Caki2 (cell line): Measurements from ENCODE around the gene ATP6V1A. TPM values are rescaled to one million over a fixed set of nuclear protein-coding genes. Genes with fewer than 3 reads are reported as not detected.
A peak's percentile ranks its signal among the peaks of the same experiment; 100 is the strongest.

Source experiments
- DNase-seq: peaks from one replicate; pipeline ENCODE4 v3.0.0-alpha.2; 2015; ENCODE audit warnings: low read depth
- in situ Hi-C: cut with HindIII; loops from 2 replicates; pipeline ENCODE4 v1.10.0; 2016; ENCODE audit warnings: low sequenced_read_pairs, low pct_unique_long_range_greater_than_20kb, mixed read lengths
- total RNA-seq: library from RNA; depleted of rRNA; stranded (reverse); fragments of >200 nt; shearing (Covaris generic); gene quantifications from 2 replicates; pipeline ENCODE4 v1.2.3, GENCODE V29; 2014; ENCODE audit warnings: low replicate concordance

ATP6V1A gene
- total RNA-seq, 1 experiment from 2014 or later = 32.1 TPM

DNA sequence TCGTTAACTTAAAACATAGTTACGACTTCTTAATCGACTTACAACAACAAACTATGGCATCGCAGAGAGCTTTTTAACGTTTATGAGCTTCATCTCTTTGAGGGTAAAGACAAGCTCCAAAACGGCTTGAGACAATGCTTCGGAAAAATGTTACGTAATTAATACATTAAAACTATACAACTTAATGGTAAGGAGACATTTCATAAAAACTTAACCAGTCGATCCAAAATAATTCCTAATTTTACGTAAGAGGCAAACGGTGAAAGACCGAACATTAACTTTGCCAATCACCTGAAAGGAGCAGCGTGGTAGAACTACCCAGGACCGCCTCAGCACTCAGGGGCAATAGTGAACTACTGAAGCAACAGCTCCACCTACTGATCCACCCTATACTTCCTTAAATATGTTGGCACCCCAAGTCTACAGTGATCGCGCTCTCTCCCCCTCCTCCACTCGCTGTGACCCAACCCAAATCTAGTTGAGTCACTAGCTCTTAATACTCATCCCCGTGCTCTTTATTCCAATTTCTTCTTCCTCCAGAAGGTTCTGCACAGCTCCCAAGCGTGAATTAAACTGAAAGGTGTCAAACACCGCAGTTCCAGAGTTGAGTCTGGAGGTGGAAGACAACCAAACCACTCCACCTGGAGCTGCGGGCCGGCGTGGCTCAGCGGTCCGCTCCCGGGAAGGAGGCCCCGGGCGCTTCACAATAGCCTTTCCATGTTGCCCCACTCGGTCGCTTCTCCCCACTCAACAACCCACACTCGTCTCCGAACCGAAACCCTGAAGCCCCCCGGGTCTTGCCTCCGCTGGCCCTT lies 1.7 kb upstream of the ATP6V1A start:
- DNase-seq = peak; percentile 77
- in situ Hi-C loops = no loop called here

DNA sequence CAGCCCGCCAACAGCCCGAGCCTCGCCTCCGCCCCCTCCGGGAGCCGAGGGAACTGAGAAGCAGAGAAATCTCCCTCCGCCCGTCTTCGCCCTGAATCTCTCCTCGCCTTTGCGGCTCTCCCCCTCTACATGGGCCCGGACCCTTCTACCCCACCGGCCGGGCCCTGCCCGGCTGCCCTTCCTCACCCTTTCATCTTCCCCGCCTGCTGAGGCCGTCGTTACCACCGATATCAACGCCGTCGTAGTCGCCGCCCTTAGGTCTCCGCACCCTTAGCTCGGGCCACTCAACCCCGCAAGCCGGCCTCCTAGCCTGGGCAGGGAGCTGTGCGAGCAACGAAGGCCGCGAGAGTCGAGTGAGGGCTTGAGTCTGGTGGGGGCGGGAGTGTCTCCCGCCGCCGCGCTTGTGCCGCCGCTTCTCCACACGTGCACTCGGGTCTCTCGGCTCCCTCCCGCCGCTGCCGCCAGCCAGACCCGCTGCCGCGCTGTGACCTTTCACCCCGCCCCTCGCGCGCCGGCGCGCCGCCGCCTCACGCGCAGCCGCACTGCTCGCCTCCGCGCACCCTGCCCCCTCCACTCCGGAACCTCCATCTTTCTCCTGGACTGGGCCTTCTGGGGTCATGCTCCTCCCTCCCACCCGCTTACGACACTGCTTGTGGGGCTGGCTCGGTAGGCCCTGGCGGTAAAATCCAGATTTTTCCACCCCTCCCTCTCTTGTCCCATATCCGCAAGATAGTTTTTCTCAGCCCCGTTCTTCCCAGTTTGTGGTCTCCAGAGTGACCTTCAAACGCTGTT lies 883 bp upstream of the ATP6V1A start, which contains the start of gene NAA50:
TSS of gene NAA50 (minus strand) at position 494 of the 792 bp plus-strand sequence. CDS start at position 194, 300 bp downstream.
- in situ Hi-C loops = no loop called here

DNA sequence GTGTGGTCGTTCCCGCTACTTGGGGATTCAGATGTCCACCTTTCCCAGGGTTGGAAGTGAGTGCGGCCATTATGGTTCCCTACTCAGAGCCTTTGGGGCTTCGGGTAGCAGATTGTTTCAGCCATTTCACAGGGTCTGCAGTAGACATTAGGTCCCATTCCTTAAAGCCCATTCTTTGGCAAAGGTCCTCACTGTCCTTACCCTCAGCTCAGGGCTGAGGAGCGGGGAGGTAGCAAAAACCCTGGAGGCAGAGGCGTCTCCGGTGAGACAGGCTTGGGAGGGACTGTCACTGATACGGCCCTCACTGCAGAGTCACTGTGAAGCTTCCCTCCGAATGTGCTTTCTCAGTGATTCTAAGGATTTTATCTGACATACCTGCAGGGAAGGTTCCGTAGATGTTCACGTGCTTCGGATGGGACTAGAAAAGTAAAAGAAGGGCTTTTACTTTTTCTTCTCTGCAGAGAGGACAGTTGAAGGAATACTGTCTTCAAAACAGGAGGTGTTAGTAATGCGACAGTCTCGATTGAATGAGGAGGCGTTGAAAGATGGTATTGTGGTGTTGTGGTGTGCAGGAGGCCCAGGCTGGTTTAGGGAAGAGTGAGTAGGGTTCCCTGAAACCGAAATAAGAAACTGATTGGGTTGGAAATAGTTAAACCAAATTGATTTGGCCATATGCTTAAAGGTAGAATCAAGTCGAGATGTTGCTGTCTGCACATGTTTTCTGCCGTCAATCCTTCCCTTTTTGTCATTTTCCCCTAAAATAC lies 630 bp downstream of the ATP6V1A start:
- in situ Hi-C loops = no loop called here
- DNase-seq = peak; percentile 38

More for the DNA sequence above, 883 bp upstream of the ATP6V1A start, which contains the start of gene NAA50:
- peak; percentile 84 for DNase-seq

DNA sequence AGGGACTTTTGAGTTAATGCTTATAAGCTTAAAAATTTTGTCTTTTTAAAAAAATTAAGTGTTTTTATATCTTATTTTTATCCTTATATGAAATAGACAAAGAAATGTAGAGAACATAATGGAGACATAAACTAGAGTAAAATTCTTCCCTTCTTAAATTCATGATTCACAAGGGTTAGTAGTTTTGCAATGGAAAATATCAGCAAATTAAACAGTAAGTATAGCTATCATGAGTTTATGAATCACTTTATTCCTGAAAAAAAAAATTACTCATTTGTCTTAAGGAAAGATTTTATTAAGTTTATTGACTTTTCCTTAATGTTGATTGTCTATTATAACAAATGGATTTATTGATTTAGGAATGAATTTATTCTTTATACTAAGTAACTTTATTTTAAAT lies 4.3 kb downstream of the ATP6V1A start:
- in situ Hi-C loops = no loop called here
- no peak for DNase-seq

DNA sequence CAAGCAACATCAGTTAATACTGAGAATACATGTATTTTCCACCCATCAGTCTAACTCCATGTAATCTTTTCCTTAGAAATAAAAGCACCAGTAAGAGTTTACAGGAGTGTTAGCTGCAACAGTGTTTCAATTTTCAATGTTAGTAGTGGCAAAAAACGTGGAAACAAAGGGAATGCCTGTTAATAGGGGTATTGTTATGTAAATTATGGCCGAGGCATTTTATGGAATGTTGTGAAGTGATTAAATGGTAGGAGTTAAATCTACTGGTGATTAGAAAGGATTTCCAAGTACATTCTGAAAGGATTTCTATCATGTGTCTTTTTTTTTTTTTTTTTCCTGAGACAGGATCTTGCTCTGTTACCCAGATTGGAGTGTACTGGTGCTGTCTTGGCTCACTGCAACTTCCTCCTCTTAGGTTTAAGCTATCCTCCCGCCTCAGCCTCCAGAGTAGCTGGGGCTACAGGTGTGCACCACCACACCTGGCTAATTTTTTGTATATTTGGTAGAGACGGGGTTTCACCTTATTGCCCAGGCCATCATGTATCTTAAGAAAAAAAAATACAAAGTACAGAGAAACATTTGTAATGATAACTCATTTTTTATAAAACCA lies 6.6 kb downstream of the ATP6V1A start:
- in situ Hi-C loops = no loop called here
- DNase-seq = no peak

- in situ Hi-C loops = no loop called here
- DNase-seq = no peak
Observed at GRCh38 chr3:113754494-113755159, 7.8 kb downstream of the ATP6V1A start.

- in situ Hi-C loops = no loop called here
- no peak for DNase-seq
Observed at GRCh38 chr3:113758389-113759024, 11.7 kb downstream of the ATP6V1A start.

DNA sequence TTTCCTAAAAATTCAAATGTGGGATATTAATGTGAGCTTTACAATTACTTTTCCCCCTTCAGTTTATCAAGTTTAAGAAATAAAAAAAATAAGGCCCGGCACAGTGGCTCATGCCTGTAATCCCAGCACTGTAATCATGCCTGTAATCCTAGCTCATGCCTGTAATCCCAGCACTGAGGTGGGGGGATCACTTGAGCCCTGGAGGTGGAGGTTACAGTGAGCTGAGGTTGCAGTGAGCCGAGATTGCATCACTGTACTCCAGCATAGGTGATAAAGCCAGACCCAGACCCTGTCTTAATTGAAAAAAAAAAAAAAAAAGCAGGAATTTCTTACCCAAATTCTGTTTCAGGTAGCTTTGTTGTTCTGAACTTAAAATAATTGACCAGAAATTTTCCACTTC lies 17.9 kb downstream of the ATP6V1A start:
- in situ Hi-C loops = no loop called here
- no peak for DNase-seq

DNA sequence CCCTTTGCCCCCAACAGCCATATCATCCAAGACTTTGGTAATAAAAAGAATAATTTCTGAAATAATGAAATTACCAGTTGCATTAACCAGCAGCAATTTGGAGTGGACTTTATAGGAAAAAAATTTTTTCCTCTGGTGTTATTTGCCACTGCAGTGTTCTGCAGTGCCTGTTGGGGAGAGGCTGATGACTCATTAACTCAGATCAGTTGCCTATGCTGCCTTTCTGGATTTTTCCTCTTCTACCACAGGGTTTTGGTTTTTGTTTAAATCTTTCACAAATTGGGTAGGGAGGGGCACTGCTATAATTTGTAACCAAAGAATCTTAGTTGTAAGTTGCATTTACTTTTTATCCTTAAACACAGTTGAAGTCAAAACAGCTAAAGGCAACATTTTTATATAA lies 22.7 kb downstream of the ATP6V1A start:
- no peak for DNase-seq
- in situ Hi-C loops = no loop called here

- no peak for DNase-seq
- in situ Hi-C loops = no loop called here
Observed at GRCh38 chr3:113771993-113772392, 25.2 kb downstream of the ATP6V1A start.

DNA sequence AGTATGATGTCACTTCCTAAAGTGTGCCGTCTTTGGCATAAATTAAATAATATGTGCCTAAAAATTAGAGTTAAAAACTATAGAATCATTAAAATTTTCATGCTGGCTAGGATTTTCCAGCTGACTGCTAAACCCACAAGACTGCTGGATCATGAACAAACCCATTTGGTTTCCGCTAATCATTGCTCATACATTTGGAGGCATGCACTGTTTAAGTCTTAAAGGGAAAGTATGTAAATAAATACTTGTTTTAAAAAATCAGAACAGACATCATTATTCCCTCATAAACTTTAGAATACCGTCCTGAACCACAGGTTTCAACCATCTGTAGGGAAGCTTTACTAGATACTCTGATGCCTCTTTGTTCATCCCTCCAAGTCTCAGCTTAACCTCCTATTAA lies 26.5 kb downstream of the ATP6V1A start:
- in situ Hi-C loops = no loop called here
- DNase-seq = no peak

GRCh38 chr3:113775516-113775915 lies 28.7 kb downstream of the ATP6V1A start:
- no peak for DNase-seq

GRCh38 chr3:113776564-113776963 lies 29.7 kb downstream of the ATP6V1A start:
- in situ Hi-C loops = no loop called here
- no peak for DNase-seq

More at GRCh38 chr3:113775516-113775915, 28.7 kb downstream of the ATP6V1A start:
- in situ Hi-C loops = no loop called here

DNA sequence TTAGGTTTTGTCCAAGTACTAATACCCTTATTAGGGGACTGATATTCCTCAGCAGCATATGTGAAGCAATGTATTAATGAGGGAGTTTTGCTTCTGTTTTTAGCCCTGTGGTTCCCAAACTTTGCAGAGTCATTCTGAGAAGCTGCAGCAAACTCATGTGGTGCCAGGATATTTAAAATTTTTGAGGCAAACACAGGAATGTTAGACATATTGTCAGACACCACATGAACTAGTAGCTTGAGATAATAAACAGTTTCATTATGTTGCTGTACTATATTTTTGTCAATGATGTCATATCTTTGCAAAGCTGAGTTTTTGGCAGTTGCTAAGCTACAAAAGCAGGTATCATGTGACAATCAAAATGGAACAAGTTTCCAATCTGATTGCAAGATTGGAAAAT lies 36.6 kb downstream of the ATP6V1A start:
- in situ Hi-C loops = no loop called here
- peak; percentile 60 for DNase-seq

- in situ Hi-C loops = no loop called here
- DNase-seq = no peak
Observed at GRCh38 chr3:113783980-113784379, 37.1 kb downstream of the ATP6V1A start.

DNA sequence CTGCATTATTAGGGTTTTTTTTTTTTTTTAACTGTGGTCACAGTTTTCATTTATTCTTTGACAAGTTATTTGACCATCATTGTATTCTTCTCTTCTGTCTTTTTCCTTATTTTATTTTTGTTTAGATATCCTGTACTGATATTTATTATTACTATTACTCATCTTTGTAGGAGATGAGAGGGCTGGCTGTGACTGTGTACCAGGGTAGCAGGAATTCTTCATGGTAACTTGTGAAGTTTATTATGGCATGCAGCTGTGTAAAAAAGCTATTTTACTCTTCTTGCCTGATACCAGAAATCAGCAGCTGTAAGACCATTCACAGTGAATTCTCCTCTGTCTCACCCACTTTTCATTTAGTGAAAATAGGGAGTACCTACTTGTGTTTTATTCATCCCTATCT lies 44.5 kb downstream of the ATP6V1A start:
- in situ Hi-C loops = no loop called here
- no peak for DNase-seq

DNA sequence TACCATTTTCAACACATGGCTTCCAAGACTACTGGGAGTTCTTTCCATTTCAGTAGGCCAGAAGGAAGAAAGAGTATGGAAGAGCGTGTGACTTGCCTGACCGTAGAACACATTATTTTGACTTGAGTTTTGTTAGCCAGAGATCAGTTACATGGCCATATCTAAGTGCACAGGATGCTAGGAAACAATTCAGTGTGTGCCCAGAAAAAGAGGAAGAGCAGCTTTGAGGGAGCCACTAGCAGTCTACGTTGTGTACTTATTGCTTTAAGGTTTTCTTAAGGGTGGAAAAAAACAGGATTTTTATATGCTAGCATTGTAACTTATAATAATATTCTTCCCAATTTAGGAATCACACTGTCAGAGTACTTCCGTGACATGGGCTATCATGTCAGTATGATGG lies 47.7 kb downstream of the ATP6V1A start:
- DNase-seq = no peak
- in situ Hi-C loops = no loop called here
